ENCODE data around the gene PDE7B.

Gene PDE7B

GRCh38 chr6:135983093-135983492, 131.6 kb downstream of the PDE7B start:
- in situ Hi-C loops (cut with HindIII; ENCODE audit: low sequenced_read_pairs), result no loop called here

- in situ Hi-C loops (cut with HindIII; ENCODE audit: low sequenced_read_pairs), result no loop called here
Measured at GRCh38 chr6:135983718-135984343, 132.3 kb downstream of the PDE7B start.

- in situ Hi-C loops (cut with HindIII; ENCODE audit: low sequenced_read_pairs), result no loop called here
Measured at GRCh38 chr6:135985471-135985870, 134.0 kb downstream of the PDE7B start.

- in situ Hi-C loops (cut with HindIII; ENCODE audit: low sequenced_read_pairs), result no loop called here
Measured at GRCh38 chr6:135987226-135987625, 135.7 kb downstream of the PDE7B start.

GRCh38 chr6:135990439-135990838, 138.9 kb downstream of the PDE7B start:
- in situ Hi-C loops (cut with HindIII; ENCODE audit: low sequenced_read_pairs), result no loop called here

- in situ Hi-C loops (cut with HindIII; ENCODE audit: low sequenced_read_pairs), result no loop called here
Measured at GRCh38 chr6:135990855-135991464, 139.5 kb downstream of the PDE7B start.

GRCh38 chr6:135992739-135993138, 141.2 kb downstream of the PDE7B start:
- in situ Hi-C loops (cut with HindIII; ENCODE audit: low sequenced_read_pairs), result no loop called here

- in situ Hi-C loops (cut with HindIII; ENCODE audit: low sequenced_read_pairs), result no loop called here
Measured at GRCh38 chr6:135993361-135993760, 141.9 kb downstream of the PDE7B start.

GRCh38 chr6:135994857-135995544, 143.5 kb downstream of the PDE7B start:
- in situ Hi-C loops (cut with HindIII; ENCODE audit: low sequenced_read_pairs), result no loop called here

- in situ Hi-C loops (cut with HindIII; ENCODE audit: low sequenced_read_pairs), result no loop called here
Measured at GRCh38 chr6:135995545-135995898, 144.0 kb downstream of the PDE7B start.

- in situ Hi-C loops (cut with HindIII; ENCODE audit: low sequenced_read_pairs), result no loop called here
Measured at GRCh38 chr6:135996668-135997067, 145.2 kb downstream of the PDE7B start.

- in situ Hi-C loops (cut with HindIII; ENCODE audit: low sequenced_read_pairs), result no loop called here
Measured at GRCh38 chr6:135999393-135999792, 147.9 kb downstream of the PDE7B start.

GRCh38 chr6:136007345-136007744, 155.8 kb downstream of the PDE7B start:
- in situ Hi-C loops (cut with HindIII; ENCODE audit: low sequenced_read_pairs), result no loop called here

- in situ Hi-C loops (cut with HindIII; ENCODE audit: low sequenced_read_pairs), result no loop called here
Measured at GRCh38 chr6:136011475-136011874, 160.0 kb downstream of the PDE7B start.

- in situ Hi-C loops (cut with HindIII; ENCODE audit: low sequenced_read_pairs), result no loop called here
Measured at GRCh38 chr6:136012198-136012887, 160.8 kb downstream of the PDE7B start.

- in situ Hi-C loops (cut with HindIII; ENCODE audit: low sequenced_read_pairs), result no loop called here
Measured at GRCh38 chr6:136012943-136013342, 161.4 kb downstream of the PDE7B start.

GRCh38 chr6:136014454-136015437, 163.2 kb downstream of the PDE7B start:
- in situ Hi-C loops (cut with HindIII; ENCODE audit: low sequenced_read_pairs), result no loop called here

- in situ Hi-C loops (cut with HindIII; ENCODE audit: low sequenced_read_pairs), result no loop called here
Measured at GRCh38 chr6:136015531-136015930, 164.0 kb downstream of the PDE7B start.

- in situ Hi-C loops (cut with HindIII; ENCODE audit: low sequenced_read_pairs), result no loop called here
Measured at GRCh38 chr6:136016228-136017225, 165.0 kb downstream of the PDE7B start.
